Prostate gland (tissue), 2 donors: ENCODE data around the gene NALF2. TPM values are rescaled to one million over a fixed set of nuclear protein-coding genes. Genes with fewer than 3 reads are reported as not detected.

ENCODE experiments used
- DNase-seq: peaks from one replicate; pipeline ENCODE4 v3.0.0-alpha.2; 2019; ENCODE audit warnings: low spot score
- H3K27ac ChIP-seq, 2 donors: fragments of 200-600 bp; sonication (generic); 2 replicates each; pipeline ENCODE4 v1.5.1; 2017 to 2019
- H3K27me3 ChIP-seq: fragments of 200-600 bp; sonication (generic); replicated peaks from 2 replicates; pipeline ENCODE4 v1.5.1; 2019; ENCODE audit not compliant: insufficient read depth
- H3K36me3 ChIP-seq, 2 donors: fragments of 200-600 bp; sonication (generic); 1 replicate in 1 of 2; 2 replicates in 1 of 2; pipeline versions ENCODE4 v1.5.1 to v1.8.1; 2017 to 2019
- H3K4me1 ChIP-seq: fragments of 200-600 bp; sonication (generic); replicated peaks from 2 replicates; pipeline ENCODE4 v1.5.1; 2019
- H3K4me3 ChIP-seq, 2 donors: fragments of 200-600 bp; sonication (generic); 2 replicates each; pipeline ENCODE4 v1.5.1; 2017 to 2019
- H3K9me3 ChIP-seq: fragments of 200-600 bp; sonication (generic); 2 replicates; pipeline ENCODE4 v1.5.1; 2017
- CTCF ChIP-seq, 4 experiments: fragments of 200-600 bp in 2 of 4; fragments of 450-650 bp in 2 of 4; sonication (generic) in 2 of 4; IDR thresholded peaks; 1 replicate in 3 of 4; 2 replicates in 1 of 4; pipeline ENCODE4 v1.5.1; 2016 to 2019; ENCODE audit warnings: antibody characterized with exemption in 4 of 4, mild to moderate bottlenecking in 2 of 4, moderate library complexity in 2 of 4
- POLR2A ChIP-seq: fragments of 450-650 bp; IDR thresholded peaks from one replicate; pipeline ENCODE4 v1.6.1; 2016; ENCODE audit warnings: antibody characterized with exemption, mild to moderate bottlenecking
- POLR2AphosphoS5 ChIP-seq: sonication (generic); formaldehyde crosslinking; IDR thresholded peaks from one replicate; pipeline ENCODE4 v1.6.1; 2017; ENCODE audit warnings: antibody characterized with exemption
- WGBS: methylation state at CpG from one replicate; pipeline ENCODE4 v1.1.5; 2018; 5-methylcytosine and 5-hydroxymethylcytosine counted together
- intact Hi-C: fragments of 100-400 bp; cut with DNase I; formaldehyde crosslinking; loops from one replicate; pipeline ENCODE4 v1.14.2; 2022
- total RNA-seq, 2 donors: library from RNA; depleted of rRNA; stranded (reverse); fragments of >200 nt; gene quantifications; one replicate each; pipeline ENCODE4 v1.1.0, GENCODE V29; 2016

Gene NALF2
- 1 to 10 TPM; 2.1 to 2.2 TPM for total RNA-seq

- TF ChIP-seq POLR2A = no peak
- no peak for TF ChIP-seq POLR2AphosphoS5
- no peak for TF ChIP-seq CTCF (IDR thresholded peaks at IDR 0.05)
- H3K27me3 ChIP-seq = no peaks in the 10 kb centered on the region
- H3K27ac ChIP-seq = peak within 1 kb of the TSS; percentile 45 to 60
- H3K36me3 ChIP-seq = no peaks in the 10 kb centered on the region
- peak within 1 kb of the TSS; percentile 35 to 42 for H3K4me3 ChIP-seq
- WGBS = under 1% methylated on average over 27 of the region's 66 CpGs
- H3K4me1 ChIP-seq = no peaks in the 10 kb centered on the region
- DNase-seq = peak; percentile 33
- intact Hi-C loops = no loop called here
- no peaks in the 10 kb centered on the region for H3K9me3 ChIP-seq
Measured at GRCh38 chrX:69503782-69504625, at the start of gene NALF2. Gene NALF2 (plus strand): TSS chrX:69504326. CDS start chrX:69505283, 957 bp downstream.

GRCh38 chrX:69457756-69458155 lies 46.4 kb upstream of the NALF2 start:
- intact Hi-C loops = no loop called here
- Histone ChIP-seq H3K9me3 (no peaks in the 10 kb centered on the region), H3K27ac (no peak overlapping the region), H3K36me3 (no peaks in the 10 kb centered on the region), H3K27me3 (no peaks in the 10 kb centered on the region), H3K4me3 (no peak overlapping the region), H3K4me1 (no peaks in the 10 kb centered on the region)
- no peak for DNase-seq
- TF ChIP-seq POLR2A (no peak), CTCF (IDR thresholded peaks at IDR 0.05) (no peak), POLR2AphosphoS5 (no peak)
- 56% methylated on average over 6 of the region's 6 CpGs for WGBS

- Histone ChIP-seq H3K4me3 (no peak overlapping the region), H3K4me1 (no peaks in the 10 kb centered on the region), H3K36me3 (no peaks in the 10 kb centered on the region), H3K9me3 (no peaks in the 10 kb centered on the region), H3K27ac (no peak overlapping the region), H3K27me3 (no peaks in the 10 kb centered on the region)
- no peak for TF ChIP-seq POLR2AphosphoS5
- TF ChIP-seq POLR2A = no peak
- no peak for TF ChIP-seq CTCF (IDR thresholded peaks at IDR 0.05)
- DNase-seq = no peak
- 82% methylated on average over 1 of the region's 1 CpG for WGBS
- intact Hi-C loops = no loop called here
Measured at GRCh38 chrX:69466546-69466945, 37.6 kb upstream of the NALF2 start.

- no peaks in the 10 kb centered on the region for H3K4me1 ChIP-seq
- H3K27me3 ChIP-seq = no peaks in the 10 kb centered on the region
Measured at GRCh38 chrX:69469975-69470374, 34.2 kb upstream of the NALF2 start.

More at GRCh38 chrX:69469975-69470374, 34.2 kb upstream of the NALF2 start:
- 90% methylated on average over 4 of the region's 4 CpGs for WGBS
- no peak for DNase-seq
- Histone ChIP-seq H3K36me3 (no peaks in the 10 kb centered on the region), H3K9me3 (no peaks in the 10 kb centered on the region), H3K4me3 (no peak overlapping the region), H3K27ac (no peak overlapping the region)
- no peak for TF ChIP-seq POLR2A
- no peak for TF ChIP-seq CTCF (IDR thresholded peaks at IDR 0.05)
- TF ChIP-seq POLR2AphosphoS5 = no peak
- intact Hi-C loops = no loop called here
